Measurements from ENCODE around the gene CELF4. TPM values are rescaled to one million over a fixed set of nuclear protein-coding genes. Genes with fewer than 3 reads are reported as not detected.

The CELF4 gene
- total and polyA plus RNA-seq, 10 of the 15 experiments (the other 5 are each of a cell fraction or from before 2014, with no cell fraction given) = 0.03 to 0.32 TPM; not detected in 8

DNA sequence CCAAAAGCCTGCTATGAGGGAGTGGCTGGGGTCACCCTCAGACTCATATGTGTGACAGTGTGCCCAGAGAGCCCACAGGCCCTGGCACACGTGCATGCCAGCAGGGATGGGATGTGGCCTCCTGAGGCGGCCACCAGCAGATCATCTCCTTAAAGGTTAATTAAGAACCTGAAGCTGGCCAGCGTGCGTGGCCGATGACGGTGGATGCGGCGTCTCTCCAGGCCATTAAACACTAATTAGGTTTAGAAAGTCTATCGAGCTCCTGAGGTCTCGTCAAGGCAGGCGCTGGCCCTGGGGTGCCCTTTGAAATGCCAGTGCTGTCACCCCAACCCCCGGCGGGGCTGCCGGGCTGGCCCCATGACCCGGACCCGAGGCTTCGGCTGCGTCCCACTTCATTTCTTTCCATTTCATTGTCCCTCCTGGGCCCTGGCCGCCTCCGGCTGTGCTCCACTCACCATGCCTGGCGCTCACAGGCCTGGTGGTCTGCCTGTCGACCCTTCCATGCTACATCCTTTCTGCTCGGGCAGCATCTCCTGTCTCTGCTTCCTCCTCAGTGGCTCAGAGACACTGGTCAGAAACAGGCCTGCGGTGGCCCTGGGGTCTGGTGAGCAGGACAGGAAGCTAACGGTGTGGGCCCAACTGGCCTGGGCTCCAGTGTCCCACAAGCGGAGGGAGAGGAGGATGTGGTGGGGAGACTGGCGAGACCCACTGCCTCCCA lies 228.9 kb downstream of the CELF4 start (continued):
- TF ChIP-seq, protein P1, sequence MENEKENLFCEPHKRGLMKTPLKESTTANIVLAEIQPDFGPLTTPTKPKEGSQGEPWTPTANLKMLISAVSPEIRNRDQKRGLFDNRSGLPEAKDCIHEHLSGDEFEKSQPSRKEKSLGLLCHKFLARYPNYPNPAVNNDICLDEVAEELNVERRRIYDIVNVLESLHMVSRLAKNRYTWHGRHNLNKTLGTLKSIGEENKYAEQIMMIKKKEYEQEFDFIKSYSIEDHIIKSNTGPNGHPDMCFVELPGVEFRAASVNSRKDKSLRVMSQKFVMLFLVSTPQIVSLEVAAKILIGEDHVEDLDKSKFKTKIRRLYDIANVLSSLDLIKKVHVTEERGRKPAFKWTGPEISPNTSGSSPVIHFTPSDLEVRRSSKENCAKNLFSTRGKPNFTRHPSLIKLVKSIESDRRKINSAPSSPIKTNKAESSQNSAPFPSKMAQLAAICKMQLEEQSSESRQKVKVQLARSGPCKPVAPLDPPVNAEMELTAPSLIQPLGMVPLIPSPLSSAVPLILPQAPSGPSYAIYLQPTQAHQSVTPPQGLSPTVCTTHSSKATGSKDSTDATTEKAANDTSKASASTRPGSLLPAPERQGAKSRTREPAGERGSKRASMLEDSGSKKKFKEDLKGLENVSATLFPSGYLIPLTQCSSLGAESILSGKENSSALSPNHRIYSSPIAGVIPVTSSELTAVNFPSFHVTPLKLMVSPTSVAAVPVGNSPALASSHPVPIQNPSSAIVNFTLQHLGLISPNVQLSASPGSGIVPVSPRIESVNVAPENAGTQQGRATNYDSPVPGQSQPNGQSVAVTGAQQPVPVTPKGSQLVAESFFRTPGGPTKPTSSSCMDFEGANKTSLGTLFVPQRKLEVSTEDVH (IDR thresholded peaks at IDR 0.05; ENCODE audit: low read depth, partially characterized antibody) = no peak
- TF ChIP-seq WRNIP1 (IDR thresholded peaks at IDR 0.05; ENCODE audit: borderline replicate concordance, low read depth, low read length) = no peak
- TF ChIP-seq STAT1 (conservative IDR thresholded peaks at IDR 0.05) = no peak

DNA sequence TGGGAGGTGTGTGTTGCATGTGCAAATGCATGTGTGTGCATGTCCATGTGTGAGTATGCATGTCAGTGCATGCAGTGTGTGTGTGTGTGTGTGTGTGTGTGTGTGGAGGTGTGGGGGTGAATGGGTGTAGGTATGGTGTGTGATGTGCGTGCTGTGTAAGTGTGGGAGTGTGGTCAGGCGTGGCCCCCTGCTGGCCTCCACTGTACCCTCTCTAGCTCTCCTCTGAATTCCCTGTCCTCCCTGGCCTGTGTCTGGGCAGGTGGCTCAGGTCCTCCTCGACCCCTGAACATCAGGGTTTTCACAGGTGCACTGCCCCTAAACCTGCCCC lies 230.2 kb downstream of the CELF4 start:
- H3K79me2 ChIP-seq (ENCODE audit: control insufficient read depth, insufficient read depth, low read length) = no peaks in the 10 kb centered on the region
- SMC1A ChIA-PET (ENCODE audit: uncharacterized antibody, unreplicated experiment) = no interaction called here
- H4K20me1 ChIP-seq (ENCODE audit: control insufficient read depth, insufficient read depth) = no peaks in the 10 kb centered on the region
- DNase-seq (ENCODE audit: low read depth, low spot score) (no peak), FAIRE-seq (no peak), ATAC-seq (no peak)
- H3K9me3 ChIP-seq (replicated peaks; ENCODE audit: control insufficient read depth, insufficient read depth, low read length) = no peaks in the 10 kb centered on the region
- H3K27ac ChIP-seq (ENCODE audit: control insufficient read depth, insufficient read depth) = no peak overlapping the region
- no peaks in the 10 kb centered on the region for H3K4me1 ChIP-seq (ENCODE audit: control insufficient read depth, insufficient read depth, low read length)
- no peak overlapping the region for H3K4me2 ChIP-seq (ENCODE audit: control insufficient read depth, insufficient read depth)
- intact Hi-C loops (cut with micrococcal nuclease; ENCODE audit: unreplicated experiment) = no loop called here
- WGBS (ENCODE audit: insufficient coverage, insufficient replicate concordance, low lambda C conversion rate, missing lambda C conversion rate) = 100% methylated on average over 1 of the region's 3 CpGs
- H3K9ac ChIP-seq (ENCODE audit: control insufficient read depth, insufficient read depth, low read length) = no peak overlapping the region
- RAD21 ChIA-PET (ENCODE audit: unreplicated experiment) = no interaction called here
- H3K4me3 ChIP-seq = no peak overlapping the region
- POLR2A ChIA-PET = no interaction called here
- no peaks in the 10 kb centered on the region; a peak in 2 of 4 replicates for H3K27me3 ChIP-seq (replicated peaks in 1 of 2; ENCODE audit: control insufficient read depth in 2 of 2, insufficient read depth in 2 of 2, low read length in 1 of 2)
- CTCF ChIA-PET = no interaction called here
- H3K36me3 ChIP-seq (ENCODE audit: control insufficient read depth in 2 of 2, insufficient read depth in 2 of 2, low read length in 1 of 2) = no peaks in the 10 kb centered on the region
- in situ Hi-C loops (cut with MboI) = no loop called here
- BruUV-seq (replicated peaks) = no TSS peak
- no peak overlapping the region for H2AFZ ChIP-seq (ENCODE audit: control insufficient read depth, low read depth, low read length)
- TF ChIP-seq SUZ12 (IDR thresholded peaks at IDR 0.05; ENCODE audit: unreplicated experiment) (no peak), HDAC6 (IDR thresholded peaks at IDR 0.05; ENCODE audit: unreplicated experiment) (no peak), CBFB (IDR thresholded peaks at IDR 0.05; ENCODE audit: low read depth) (no peak), SP1 (IDR thresholded peaks at IDR 0.05; ENCODE audit: low read depth, low read length) (no peak), ZNF384 (IDR thresholded peaks at IDR 0.05; ENCODE audit: borderline replicate concordance, low read depth, low read length) (no peak), NFYB (IDR thresholded peaks at IDR 0.05; ENCODE audit: insufficient read depth, low read depth, low read length) (no peak)
- TF ChIP-seq, protein P2, sequence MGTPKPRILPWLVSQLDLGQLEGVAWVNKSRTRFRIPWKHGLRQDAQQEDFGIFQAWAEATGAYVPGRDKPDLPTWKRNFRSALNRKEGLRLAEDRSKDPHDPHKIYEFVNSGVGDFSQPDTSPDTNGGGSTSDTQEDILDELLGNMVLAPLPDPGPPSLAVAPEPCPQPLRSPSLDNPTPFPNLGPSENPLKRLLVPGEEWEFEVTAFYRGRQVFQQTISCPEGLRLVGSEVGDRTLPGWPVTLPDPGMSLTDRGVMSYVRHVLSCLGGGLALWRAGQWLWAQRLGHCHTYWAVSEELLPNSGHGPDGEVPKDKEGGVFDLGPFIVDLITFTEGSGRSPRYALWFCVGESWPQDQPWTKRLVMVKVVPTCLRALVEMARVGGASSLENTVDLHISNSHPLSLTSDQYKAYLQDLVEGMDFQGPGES (IDR thresholded peaks at IDR 0.05) = no peak
- TF ChIP-seq, protein P3, sequence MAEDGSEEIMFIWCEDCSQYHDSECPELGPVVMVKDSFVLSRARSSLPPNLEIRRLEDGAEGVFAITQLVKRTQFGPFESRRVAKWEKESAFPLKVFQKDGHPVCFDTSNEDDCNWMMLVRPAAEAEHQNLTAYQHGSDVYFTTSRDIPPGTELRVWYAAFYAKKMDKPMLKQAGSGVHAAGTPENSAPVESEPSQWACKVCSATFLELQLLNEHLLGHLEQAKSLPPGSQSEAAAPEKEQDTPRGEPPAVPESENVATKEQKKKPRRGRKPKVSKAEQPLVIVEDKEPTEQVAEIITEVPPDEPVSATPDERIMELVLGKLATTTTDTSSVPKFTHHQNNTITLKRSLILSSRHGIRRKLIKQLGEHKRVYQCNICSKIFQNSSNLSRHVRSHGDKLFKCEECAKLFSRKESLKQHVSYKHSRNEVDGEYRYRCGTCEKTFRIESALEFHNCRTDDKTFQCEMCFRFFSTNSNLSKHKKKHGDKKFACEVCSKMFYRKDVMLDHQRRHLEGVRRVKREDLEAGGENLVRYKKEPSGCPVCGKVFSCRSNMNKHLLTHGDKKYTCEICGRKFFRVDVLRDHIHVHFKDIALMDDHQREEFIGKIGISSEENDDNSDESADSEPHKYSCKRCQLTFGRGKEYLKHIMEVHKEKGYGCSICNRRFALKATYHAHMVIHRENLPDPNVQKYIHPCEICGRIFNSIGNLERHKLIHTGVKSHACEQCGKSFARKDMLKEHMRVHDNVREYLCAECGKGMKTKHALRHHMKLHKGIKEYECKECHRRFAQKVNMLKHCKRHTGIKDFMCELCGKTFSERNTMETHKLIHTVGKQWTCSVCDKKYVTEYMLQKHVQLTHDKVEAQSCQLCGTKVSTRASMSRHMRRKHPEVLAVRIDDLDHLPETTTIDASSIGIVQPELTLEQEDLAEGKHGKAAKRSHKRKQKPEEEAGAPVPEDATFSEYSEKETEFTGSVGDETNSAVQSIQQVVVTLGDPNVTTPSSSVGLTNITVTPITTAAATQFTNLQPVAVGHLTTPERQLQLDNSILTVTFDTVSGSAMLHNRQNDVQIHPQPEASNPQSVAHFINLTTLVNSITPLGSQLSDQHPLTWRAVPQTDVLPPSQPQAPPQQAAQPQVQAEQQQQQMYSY (CRISPR knock-in tag; IDR thresholded peaks at IDR 0.05) = no peak

All from GM12878 (cell line).